ENCODE data around the gene TSPAN19. TPM values are rescaled to one million over a fixed set of nuclear protein-coding genes. Genes with fewer than 3 reads are reported as not detected.

Gene TSPAN19
- total RNA-seq (2022; extraction: Qiagen RNA extraction; ENCODE audit: low read depth) = not detected in 5 replicates

DNA sequence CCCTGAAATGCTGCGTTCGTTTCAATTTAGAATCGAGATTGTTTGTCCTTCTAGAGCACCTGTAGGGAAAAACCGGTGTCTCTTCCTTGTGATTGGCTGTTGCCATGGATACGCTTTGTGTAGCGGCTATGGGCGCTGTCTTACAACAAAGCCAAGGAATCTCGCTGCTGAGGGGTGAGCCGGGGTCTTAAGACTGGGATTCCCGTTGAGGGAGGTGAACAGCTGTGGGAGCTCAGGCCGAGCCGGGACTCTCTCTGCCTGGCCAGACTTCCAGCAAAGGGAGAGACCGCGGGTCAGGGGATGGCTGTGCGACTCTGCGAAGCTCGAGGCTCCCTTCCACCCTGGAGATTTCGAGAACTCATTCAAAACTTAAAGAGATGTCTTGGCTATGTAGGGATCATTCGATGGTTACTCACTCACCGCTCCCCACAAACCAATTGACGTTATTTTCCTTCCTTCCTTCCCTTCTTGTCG lies at the start of gene TSPAN19, which contains the start of gene LRRIQ1:
TSPAN19 (minus strand) TSS at position 44 of the 474 bp plus-strand sequence. CDS start 6,331 bp downstream, outside the sequence.
LRRIQ1 (plus strand) TSS at position 118 of the 474 bp plus-strand sequence. CDS start 1,826 bp downstream, outside the sequence.

Other genes starting within 250 kb of the TSPAN19 start
- 3.7 to 4.9 TPM (median 4.7 TPM) in 5 replicates for gene SLC6A15, start 123.5 kb downstream of the TSPAN19 start, total RNA-seq (2022; extraction: Qiagen RNA extraction; ENCODE audit: low read depth)
- gene LRRIQ1, start 74 bp upstream of the TSPAN19 start, total RNA-seq (2022; extraction: Qiagen RNA extraction; ENCODE audit: low read depth) = 0.47 to 1.3 TPM (median 1.0 TPM) in 5 replicates
- 4.5 to 5.5 TPM (median 5.0 TPM) in 5 replicates for gene ALX1, start 243.9 kb upstream of the TSPAN19 start, total RNA-seq (2022; extraction: Qiagen RNA extraction; ENCODE audit: low read depth)